HL-60 (cell line): ENCODE data around the gene WNT3.

ENCODE experiments used
- CTCF ChIP-seq: IDR thresholded peaks from one replicate; pipeline ENCODE4 v1.5.1; 2011; ENCODE audit warnings: low read length, control low read depth, inconsistent platforms; ENCODE audit not compliant: insufficient read depth
- GABPA ChIP-seq: IDR thresholded peaks from 2 replicates; pipeline ENCODE4 v1.6.1; 2012; ENCODE audit warnings: low read depth
- POLR2AphosphoS5 ChIP-seq: IDR thresholded peaks from 2 replicates; pipeline ENCODE4 v1.6.1; 2012; ENCODE audit warnings: low read depth

GRCh38 chr17:46857600-46857999 is 39.1 kb upstream of the WNT3 start:
- TF ChIP-seq GABPA = no peak
- TF ChIP-seq CTCF = no peak
- no peak for TF ChIP-seq POLR2AphosphoS5
